HepG2 (cell line): ENCODE results near the gene GRK3. TPM values are rescaled to one million over a fixed set of nuclear protein-coding genes. Genes with fewer than 3 reads are reported as not detected.

Source experiments
- ATAC-seq: fragments of 200-7000 bp; cut with Tn5 transposase; 3 replicates; pipeline ENCODE4 v1.9.1; 2020; ENCODE audit warnings: mild to moderate bottlenecking, moderate library complexity
- BruUV-seq: library from RNA; stranded (reverse); fragments of 400-500 nt; replicated peaks from 2 replicates; lab custom pipeline; 2021; lab: Mats Ljungman, UMichigan
- CTCF ChIA-PET: fragments of 300-600 bp; formaldehyde crosslinking; extraction: SDS; loops from one replicate; lab custom pipeline; 2021; ENCODE audit warnings: low total read pairs, inconsistent platforms, low intra/inter-chr PET ratio; lab: Yijun Ruan, JAX
- POLR2A ChIA-PET: fragments of 350-600 bp; sonication (Branson Sonifier 250); formaldehyde crosslinking; loops from one replicate; lab custom pipeline; 2020; ENCODE audit warnings: antibody characterized with exemption, inconsistent platforms; lab: Yijun Ruan, JAX
- DNase-seq: peaks from one replicate; pipeline ENCODE4 v3.0.0-alpha.2; 2015; ENCODE audit warnings: low spot score
- FAIRE-seq: peaks from 3 replicates; lab custom pipeline; 2011; peaks lifted over from hg19 to GRCh38; lab: Jason Lieb, UNC
- H2AFZ ChIP-seq: one replicate; pipeline ENCODE4 v1.6.1; 2011; ENCODE audit warnings: low read length, inconsistent platforms
- H3K27ac ChIP-seq: fragments of 300-600 bp; 3 replicates; pipeline ENCODE4 v1.8.0; 2011; ENCODE audit warnings: mixed run types, mild to moderate bottlenecking, mixed read lengths, low read length, inconsistent platforms; ENCODE audit not compliant: insufficient read depth; ENCODE audit errors: extremely low read length
- H3K27me3 ChIP-seq, 2 experiments: fragments of 200-600 bp in 1 of 2; 2 replicates in 1 of 2; 3 replicates in 1 of 2; pipeline versions ENCODE4 v1.6.0 to v1.8.0; 2011; ENCODE audit warnings: low read length in 2 of 2, mild to moderate bottlenecking in 2 of 2, moderate library complexity in 2 of 2, inconsistent platforms in 1 of 2; ENCODE audit not compliant: insufficient read depth in 2 of 2, control insufficient read depth in 1 of 2
- H3K36me3 ChIP-seq, 2 experiments: fragments of 200-600 bp in 1 of 2; replicated peaks in 1 of 2; 2 replicates in 1 of 2; 3 replicates in 1 of 2; pipeline versions ENCODE4 v1.5.1 to v1.8.0; 2011; ENCODE audit warnings: low read length in 2 of 2, inconsistent platforms in 1 of 2; ENCODE audit not compliant: insufficient read depth in 2 of 2, control insufficient read depth in 1 of 2
- H3K4me1 ChIP-seq: 2 replicates; pipeline ENCODE4 v1.5.1; 2012; ENCODE audit warnings: low read length, inconsistent platforms; ENCODE audit not compliant: insufficient read depth
- H3K4me2 ChIP-seq: 2 replicates; pipeline ENCODE4 v1.6.0; 2011; ENCODE audit warnings: low read depth, low read length, inconsistent platforms
- H3K4me3 ChIP-seq, 3 experiments: fragments of 200-600 bp in 1 of 3; sonication (generic), shearing (Covaris generic) in 1 of 3; replicated peaks in 1 of 3; 2 replicates each; pipeline ENCODE4 v1.5.1; 2011 to 2016; ENCODE audit warnings: low read length in 3 of 3, inconsistent platforms in 2 of 3, low read depth in 2 of 3, mild to moderate bottlenecking in 2 of 3, control low read depth in 1 of 3, mixed read lengths in 1 of 3; ENCODE audit not compliant: insufficient read depth in 1 of 3
- H3K79me2 ChIP-seq: one replicate; pipeline ENCODE4 v1.6.1; 2011; ENCODE audit warnings: low read length, inconsistent platforms; ENCODE audit not compliant: insufficient read depth
- H3K9ac ChIP-seq: 2 replicates; pipeline ENCODE4 v1.6.0; 2011; ENCODE audit warnings: mild to moderate bottlenecking, low read depth, low read length, inconsistent platforms; ENCODE audit not compliant: insufficient read depth
- H3K9me3 ChIP-seq: 2 replicates; pipeline ENCODE4 v1.5.1; 2012; ENCODE audit warnings: mild to moderate bottlenecking, low read length
- H4K20me1 ChIP-seq: 2 replicates; pipeline ENCODE4 v1.6.0; 2011; ENCODE audit warnings: inconsistent platforms, mild to moderate bottlenecking, low read length, moderate library complexity; ENCODE audit not compliant: insufficient read depth
- CBX1 ChIP-seq: IDR thresholded peaks from one replicate; pipeline ENCODE4 v1.6.1; 2016; ENCODE audit warnings: antibody characterized with exemption, low read depth
- CENPX ChIP-seq: sonication (generic); formaldehyde crosslinking; IDR thresholded peaks from 2 replicates; pipeline ENCODE4 v1.9.0; 2021; ENCODE audit warnings: mild to moderate bottlenecking, missing genetic modification reagents, moderate library complexity
- EED ChIP-seq: sonication (generic); formaldehyde crosslinking; IDR thresholded peaks from 2 replicates; pipeline ENCODE4 v1.5.0; 2020; ENCODE audit warnings: mild to moderate bottlenecking, missing genetic modification reagents
- ELF3 ChIP-seq: IDR thresholded peaks from 2 replicates; pipeline ENCODE4 v1.6.1; 2016; ENCODE audit warnings: missing genetic modification reagents, missing compliant biosample characterization
- KDM6A ChIP-seq: IDR thresholded peaks from 2 replicates; pipeline ENCODE4 v1.6.1; 2016; ENCODE audit warnings: low read depth
- POLR2A ChIP-seq, 2 experiments: IDR thresholded peaks; 2 replicates each; pipeline ENCODE4 v1.6.1; 2011; ENCODE audit warnings: low read depth in 2 of 2, low read length in 2 of 2, mild to moderate bottlenecking in 1 of 2, moderate library complexity in 1 of 2; ENCODE audit not compliant: insufficient read depth in 1 of 2
- PPARG ChIP-seq: conservative IDR thresholded peaks from 2 replicates; pipeline ENCODE4 v1.6.1; 2016; ENCODE audit warnings: missing biosample characterization, missing genetic modification reagents
- THRA ChIP-seq: sonication (generic); formaldehyde crosslinking; IDR thresholded peaks from 2 replicates; pipeline ENCODE4 v1.4.0; 2020; ENCODE audit warnings: missing genetic modification reagents, borderline replicate concordance
- THYN1 ChIP-seq: sonication (generic); formaldehyde crosslinking; IDR thresholded peaks from 2 replicates; pipeline ENCODE4 v1.8.1; 2023; ENCODE audit warnings: low read depth, mild to moderate bottlenecking, moderate library complexity, missing genetic modification reagents, borderline replicate concordance
- ZBTB44 ChIP-seq: sonication (generic); formaldehyde crosslinking; IDR thresholded peaks from 2 replicates; pipeline ENCODE4 v1.4.0; 2020; ENCODE audit warnings: missing genetic modification reagents
- ZFP91 ChIP-seq: sonication (generic); formaldehyde crosslinking; IDR thresholded peaks from 2 replicates; pipeline ENCODE4 v1.9.0; 2022; ENCODE audit warnings: missing genetic modification reagents, mild to moderate bottlenecking, borderline replicate concordance
- ZMYM4 ChIP-seq: sonication (generic); formaldehyde crosslinking; IDR thresholded peaks from 2 replicates; pipeline ENCODE4 v1.8.1; 2023; ENCODE audit warnings: mild to moderate bottlenecking, missing genetic modification reagents
- ZNF101 ChIP-seq: sonication (generic); formaldehyde crosslinking; IDR thresholded peaks from 2 replicates; pipeline ENCODE4 v1.4.0; 2020; ENCODE audit warnings: mild to moderate bottlenecking, low read depth, missing genetic modification reagents, borderline replicate concordance
- ZNF136 ChIP-seq: sonication (generic); formaldehyde crosslinking; IDR thresholded peaks from 2 replicates; pipeline ENCODE4 v1.8.1; 2022; ENCODE audit warnings: low read depth, mild to moderate bottlenecking, moderate library complexity, missing genetic modification reagents
- ZNF225 ChIP-seq: sonication (generic); formaldehyde crosslinking; IDR thresholded peaks from 2 replicates; pipeline ENCODE4 v1.4.0; 2020; ENCODE audit warnings: mild to moderate bottlenecking, missing genetic modification reagents
- ZNF512 ChIP-seq: sonication (generic); formaldehyde crosslinking; IDR thresholded peaks from 2 replicates; pipeline ENCODE4 v1.4.0; 2020; ENCODE audit warnings: mild to moderate bottlenecking, missing genetic modification reagents
- ZNF557 ChIP-seq: sonication (generic); formaldehyde crosslinking; IDR thresholded peaks from 2 replicates; pipeline ENCODE4 v1.4.0; 2020; ENCODE audit warnings: missing genetic modification reagents
- ZNF614 ChIP-seq: IDR thresholded peaks from 2 replicates; pipeline ENCODE4 v1.6.1; 2018; ENCODE audit warnings: missing biosample characterization, missing genetic modification reagents, inconsistent platforms, borderline replicate concordance
- WGBS: methylation state at CpG from one replicate; pipeline ENCODE4 v1.1.6; 2017; ENCODE audit warnings: low lambda C conversion rate; 5-methylcytosine and 5-hydroxymethylcytosine counted together
- in situ Hi-C: cut with HindIII; loops from 2 replicates; pipeline ENCODE4 v1.10.0; 2017; ENCODE audit warnings: low pct_unique_long_range_greater_than_20kb; ENCODE audit not compliant: extremely low pct_ligation_motif_present
- intact Hi-C: fragments of 100-400 bp; cut with micrococcal nuclease; formaldehyde crosslinking; loops from one replicate; pipeline ENCODE4 v1.10.0; 2022; ENCODE audit not compliant: unreplicated experiment
- polyA plus RNA-seq, 8 experiments: library from polyadenylated mRNA; depleted of rRNA in 3 of 8; stranded (reverse) in 7 of 8; unstranded in 1 of 8; fragments of >200 nt; fragmentation: Illumina TruSeq in 4 of 8; extraction: Trizol in 4 of 8; gene quantifications; 2 replicates each; pipeline versions ENCODE4 v1.2.1 to v1.2.3, GENCODE V29; 2011 to 2016; ENCODE audit warnings: low read depth in 4 of 8, missing spikeins in 1 of 8, mixed read lengths in 1 of 8; ENCODE audit not compliant: insufficient read depth in 1 of 8
- total RNA-seq, 5 experiments: library from RNA; depleted of rRNA; stranded (reverse); fragments of >200 nt; fragmentation: Illumina TruSeq; extraction: Trizol; gene quantifications; 2 replicates each; pipeline ENCODE4 v1.2.3, GENCODE V29; 2016; ENCODE audit warnings: low read depth in 1 of 5

GRK3 gene
- total and polyA plus RNA-seq, 2 of the 13 experiments (the other 11 are each of a cell fraction or from before 2014, with no cell fraction given): 8.5 to 16.7 TPM

GRCh38 chr22:25555586-25555985 is 8.9 kb upstream of the GRK3 start:
- Histone ChIP-seq H3K4me3 (no peak overlapping the region), H3K9me3 (no peaks in the 10 kb centered on the region), H3K9ac (no peak overlapping the region)
- in situ Hi-C loops: no loop called here
- 80% methylated on average over 2 of the region's 4 CpGs for WGBS
- DNase-seq (no peak), FAIRE-seq (no peak)
- no peak for TF ChIP-seq ZNF136 (CRISPR knock-in tag)
- TF ChIP-seq ZFP91 (CRISPR knock-in tag): no peak
- no peak for TF ChIP-seq ZNF101
- TF ChIP-seq ZNF614: no peak
- TF ChIP-seq CENPX (CRISPR knock-in tag): no peak
- no peak for TF ChIP-seq THYN1
- no peak for TF ChIP-seq ZMYM4 (CRISPR knock-in tag)
- TF ChIP-seq THRA (CRISPR knock-in tag): no peak
- no peak for TF ChIP-seq ZNF557 (CRISPR knock-in tag)
- no peak for TF ChIP-seq ZNF512 (CRISPR knock-in tag)
- no peak for TF ChIP-seq ZBTB44 (CRISPR knock-in tag)
- TF ChIP-seq POLR2A (IDR thresholded peaks at IDR 0.05; ENCODE audit: insufficient read depth in 1 of 2, low read depth in 2 of 2, low read length in 2 of 2): no peak
- TF ChIP-seq KDM6A (CRISPR knock-in tag): no peak
- TF ChIP-seq CBX1: no peak
- no peak for TF ChIP-seq EED (CRISPR knock-in tag)
- no peak for TF ChIP-seq ZNF225
- TF ChIP-seq PPARG (CRISPR knock-in tag): no peak
- no peak for TF ChIP-seq ELF3
- TF ChIP-seq, all 625 proteins: peak for 0
- Histone ChIP-seq H3K36me3 (no peaks in the 10 kb centered on the region), H2AFZ (no peak overlapping the region), H3K4me2 (no peak overlapping the region), H3K79me2 (no peaks in the 10 kb centered on the region), H4K20me1 (no peaks in the 10 kb centered on the region), H3K4me1 (peaks cover 20% of the 10 kb centered on the region), H3K27ac (no peak overlapping the region), H3K27me3 (peaks cover 0 to 1% of the 10 kb centered on the region in 2 experiments; a peak in 1 of 5 replicates)
- CTCF ChIA-PET: no interaction called here
- BruUV-seq: no TSS peak
- intact Hi-C loops: no loop called here
- no peak for ATAC-seq
- POLR2A ChIA-PET: no interaction called here
